Measurements from ENCODE around the gene ECI1.

ECI1 gene, protein sequence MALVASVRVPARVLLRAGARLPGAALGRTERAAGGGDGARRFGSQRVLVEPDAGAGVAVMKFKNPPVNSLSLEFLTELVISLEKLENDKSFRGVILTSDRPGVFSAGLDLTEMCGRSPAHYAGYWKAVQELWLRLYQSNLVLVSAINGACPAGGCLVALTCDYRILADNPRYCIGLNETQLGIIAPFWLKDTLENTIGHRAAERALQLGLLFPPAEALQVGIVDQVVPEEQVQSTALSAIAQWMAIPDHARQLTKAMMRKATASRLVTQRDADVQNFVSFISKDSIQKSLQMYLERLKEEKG

DNA sequence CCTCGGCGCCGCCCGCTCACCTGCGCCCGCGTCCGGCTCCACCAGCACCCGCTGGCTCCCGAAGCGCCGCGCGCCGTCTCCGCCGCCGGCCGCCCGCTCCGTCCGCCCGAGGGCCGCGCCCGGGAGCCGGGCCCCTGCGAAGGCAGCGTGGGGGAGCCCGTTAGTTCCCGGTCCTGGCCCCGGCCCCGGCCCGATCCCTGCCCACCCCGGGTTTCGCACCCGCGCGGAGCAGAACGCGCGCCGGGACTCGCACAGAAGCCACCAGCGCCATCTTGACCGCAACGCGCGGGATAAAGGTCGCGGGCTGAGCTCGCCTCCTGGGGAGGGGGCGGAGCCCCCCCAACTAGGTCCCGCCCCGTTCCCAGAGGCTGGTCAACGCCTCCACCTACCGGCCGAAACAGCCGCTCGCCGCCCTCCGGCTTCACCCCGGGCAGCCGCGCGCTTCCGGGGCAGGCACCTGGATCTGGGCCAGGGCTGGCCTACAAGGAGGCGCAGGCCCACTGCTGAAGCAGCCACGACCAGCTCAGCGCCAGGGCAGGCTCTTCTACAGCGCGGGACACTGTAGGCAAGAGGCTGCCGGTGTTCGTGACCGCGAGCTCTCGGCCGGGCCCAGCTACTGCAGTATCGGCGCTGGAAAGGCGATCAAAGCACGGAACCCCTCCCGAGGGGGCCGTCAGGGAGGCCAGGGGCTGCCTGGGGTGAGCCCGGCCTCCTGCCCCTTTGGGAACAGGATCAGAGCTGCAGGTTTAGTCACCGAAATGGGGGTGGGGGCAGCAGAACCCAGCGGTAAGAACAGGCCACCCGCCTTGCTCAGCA, at the start of gene ECI1:
TSS of gene ECI1 (minus strand) at position 292 of the 816 bp plus-strand sequence. CDS start at position 271, 21 bp downstream.
- DNase-seq: peak; percentile 84 to 96

DNA sequence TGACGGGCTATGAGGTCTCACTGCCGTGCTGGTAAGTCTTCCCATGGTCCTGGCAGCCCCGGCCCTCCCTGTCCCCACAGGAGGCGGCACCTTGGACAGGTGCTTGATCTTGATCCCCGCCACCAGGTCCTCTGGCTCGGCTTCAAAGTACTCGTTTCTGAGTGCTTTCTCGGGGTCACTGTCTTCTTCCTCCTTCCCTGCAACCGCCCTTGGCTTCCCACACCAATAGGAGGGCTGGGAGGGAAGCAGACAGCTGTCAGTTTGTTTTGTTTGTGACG, 48.5 kb upstream of the ECI1 start:
- DNase-seq: no peak

GRCh38 chr16:2299121-2299914, 47.9 kb upstream of the ECI1 start:
- DNase-seq: no peak

DNA sequence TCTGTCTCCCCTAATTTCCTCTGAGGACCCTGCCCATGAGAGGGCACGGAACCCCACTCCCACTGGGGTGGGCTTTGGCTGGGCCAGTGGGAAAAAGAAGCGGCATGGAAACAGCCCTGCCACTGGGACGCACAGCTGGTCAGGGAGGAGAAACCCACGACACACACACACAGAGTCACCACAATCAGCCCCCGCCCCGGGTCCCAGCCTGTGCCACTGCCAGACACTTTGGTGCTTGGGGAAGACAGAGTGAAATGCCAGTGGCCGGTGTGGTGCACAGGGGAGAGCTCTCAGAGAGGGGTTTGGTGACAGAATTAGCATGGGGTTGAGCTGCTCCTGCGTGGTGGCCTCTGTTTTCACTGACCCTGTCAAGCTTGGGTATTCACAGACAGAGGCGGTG, 47.2 kb upstream of the ECI1 start:
- no peak for DNase-seq

DNA sequence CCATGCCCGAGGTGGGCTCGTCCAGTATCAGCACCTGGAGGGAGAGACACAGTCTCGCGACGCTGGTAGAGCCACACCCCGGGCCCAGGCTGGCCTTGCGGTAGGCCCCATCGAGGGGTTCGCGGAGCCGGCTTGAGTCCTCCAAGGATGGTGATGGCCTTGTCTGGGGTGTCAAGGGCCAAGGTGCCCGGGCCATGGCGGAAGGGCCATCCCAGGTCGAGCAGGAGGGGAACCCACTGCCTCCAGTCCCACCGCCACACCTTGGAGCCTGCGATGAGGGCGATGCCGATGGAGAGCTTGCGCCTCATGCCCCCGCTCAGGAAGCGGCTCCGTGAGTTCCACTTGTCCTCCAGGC, 46.1 kb upstream of the ECI1 start:
- DNase-seq: no peak

DNA sequence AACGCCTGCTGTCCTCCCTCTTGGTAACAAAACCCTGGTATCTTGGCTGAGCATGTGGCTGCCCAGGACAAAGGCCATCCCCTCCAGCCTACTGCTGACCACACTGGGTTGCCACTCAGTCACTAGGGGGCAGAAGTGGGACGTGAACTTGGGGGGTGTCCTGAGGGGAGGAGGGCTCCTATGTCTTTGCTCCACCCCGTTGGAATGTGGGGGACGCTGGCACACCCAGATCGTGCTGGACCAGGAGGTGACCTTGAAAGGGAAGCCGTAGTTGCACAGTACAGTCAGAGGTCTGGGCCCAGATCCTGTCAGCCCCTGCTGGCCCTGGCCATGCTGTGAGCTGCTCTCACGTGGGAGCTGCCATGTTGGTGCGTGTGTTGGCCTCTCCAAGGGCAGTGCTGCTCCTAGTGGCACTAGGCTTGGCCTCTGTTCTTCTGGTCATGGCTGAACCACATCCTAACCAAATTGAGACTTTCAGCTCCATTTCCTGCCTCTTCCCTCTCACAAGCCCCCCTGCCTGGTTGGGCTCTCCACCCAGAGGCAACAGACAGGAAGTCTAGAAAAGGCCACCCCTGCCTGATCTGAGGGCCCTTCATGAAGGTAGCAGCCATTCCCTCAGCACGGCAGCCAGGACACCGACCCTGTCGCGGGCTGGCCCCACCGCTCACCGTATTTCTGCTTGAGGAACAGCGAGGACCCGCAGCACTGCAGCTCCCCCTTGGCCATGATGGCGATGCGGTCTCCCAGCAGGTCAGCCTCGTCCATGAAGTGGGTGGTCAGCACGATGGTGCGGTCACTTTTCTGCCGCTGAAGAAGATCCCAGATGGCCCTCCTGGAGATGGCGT, 45.5 kb upstream of the ECI1 start:
- peak; percentile 16 to 26 for DNase-seq

DNA sequence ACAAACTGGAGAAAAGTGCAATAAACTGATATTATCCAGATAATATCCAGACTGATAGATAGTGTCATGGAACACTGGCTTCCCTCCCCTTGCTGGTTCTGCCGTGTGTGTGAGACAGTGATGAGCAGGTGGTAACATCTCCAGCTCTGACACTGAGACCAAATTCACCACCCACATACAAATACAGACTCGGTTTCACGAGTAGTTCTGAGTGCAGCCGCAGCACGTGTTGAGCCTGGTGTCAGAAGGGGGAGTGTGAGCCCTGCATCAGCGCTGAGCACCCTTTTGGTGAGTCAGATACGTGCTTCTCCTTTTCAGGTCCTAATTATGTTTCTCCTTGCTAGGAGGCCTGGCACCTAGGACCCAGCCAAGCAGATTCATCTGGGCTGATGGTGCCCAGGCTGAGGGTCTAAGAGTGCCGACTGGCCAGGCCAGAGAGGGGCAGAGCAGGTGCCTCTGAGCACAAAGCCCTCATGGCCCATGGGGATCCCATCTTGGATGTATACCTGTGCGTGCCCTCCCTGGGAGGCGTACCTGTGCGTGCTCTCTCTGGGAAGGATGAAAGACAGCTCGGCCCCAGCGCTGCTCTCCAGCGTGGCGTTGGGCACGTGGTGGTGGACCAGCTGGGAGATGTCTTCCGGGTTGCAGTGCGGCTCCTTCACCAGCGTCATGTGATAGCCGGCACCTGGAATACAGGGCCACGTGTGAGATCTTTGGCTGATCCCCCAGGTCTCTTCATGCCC, 43.8 kb upstream of the ECI1 start:
- no peak for DNase-seq

DNA sequence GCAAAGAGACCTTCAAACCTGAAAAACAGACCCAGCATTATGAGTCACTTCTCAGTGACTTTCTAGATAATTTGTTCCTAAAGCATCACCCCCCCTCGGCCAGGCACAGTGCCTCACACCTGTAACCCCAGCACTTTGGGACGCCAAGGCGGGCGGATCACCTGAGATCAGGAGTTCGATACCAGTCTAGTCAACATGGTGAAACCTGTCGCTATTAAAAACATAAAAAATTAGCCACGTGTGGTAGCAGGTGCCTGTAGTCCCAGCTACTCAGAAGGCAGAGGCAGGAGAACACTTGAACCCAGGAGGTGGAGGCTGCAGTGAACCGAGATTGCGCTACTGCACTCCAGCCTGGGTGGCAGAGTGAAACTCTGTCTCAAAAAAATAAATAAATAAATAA, 40.8 kb upstream of the ECI1 start:
- DNase-seq: no peak

GRCh38 chr16:2289282-2289681, 37.9 kb upstream of the ECI1 start:
- no peak for DNase-seq

DNA sequence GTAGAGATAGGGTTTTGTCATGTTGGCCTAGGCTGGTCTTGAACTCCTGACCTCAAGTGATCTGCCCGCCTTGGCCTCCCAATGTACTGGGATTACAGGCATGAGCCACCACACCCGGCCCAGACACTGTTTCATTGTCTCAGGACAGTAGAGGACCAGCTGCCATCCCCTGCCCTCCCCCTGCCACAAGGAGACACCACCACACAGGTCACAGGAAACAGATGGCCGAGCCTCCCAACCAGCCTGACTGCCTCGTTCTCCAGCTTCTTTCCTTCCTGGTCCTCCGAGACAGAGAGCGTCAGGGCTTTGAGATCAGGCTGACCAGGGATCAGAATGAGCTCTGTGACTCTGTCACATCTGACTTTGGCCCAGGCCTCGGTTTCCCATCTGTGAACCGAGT, 37.3 kb upstream of the ECI1 start:
- peak; percentile 48 to 89 for DNase-seq

DNA sequence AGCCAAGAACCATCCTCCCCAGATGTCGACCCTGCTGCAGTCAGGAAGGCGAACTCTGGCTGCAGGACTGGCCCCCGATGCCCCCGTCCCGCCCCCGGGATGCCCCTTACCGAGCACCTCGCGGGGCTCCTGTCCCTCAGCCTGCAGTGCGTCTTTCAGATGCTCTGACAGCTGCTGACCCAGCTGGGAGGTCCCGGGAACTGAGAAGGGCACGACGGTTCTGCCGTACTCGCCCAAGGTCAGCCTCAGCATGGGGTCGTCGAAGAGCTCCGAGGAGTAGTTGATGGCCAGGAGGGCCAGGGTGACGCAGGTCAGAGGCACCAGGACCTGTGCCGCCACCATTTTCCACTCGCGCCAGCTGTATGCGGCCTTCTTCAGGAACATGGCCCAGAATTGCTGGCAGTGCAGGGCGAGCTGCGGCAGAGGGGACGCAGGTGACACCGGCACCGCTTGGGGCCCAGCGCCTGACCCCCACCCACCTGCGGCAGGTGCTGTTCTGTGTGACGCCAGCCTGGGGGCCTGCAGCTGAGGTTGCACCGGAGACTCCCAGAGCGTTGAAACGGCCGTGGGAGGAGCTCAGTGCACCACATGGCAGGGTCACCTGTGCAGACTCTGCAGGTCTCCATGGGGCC, 36.6 kb upstream of the ECI1 start:
- DNase-seq: no peak

GRCh38 chr16:2286550-2286949, 35.2 kb upstream of the ECI1 start:
- DNase-seq: no peak

GRCh38 chr16:2285731-2286191, 34.4 kb upstream of the ECI1 start:
- no peak for DNase-seq

- DNase-seq: no peak
Observed at GRCh38 chr16:2284797-2285576, 33.6 kb upstream of the ECI1 start.

DNA sequence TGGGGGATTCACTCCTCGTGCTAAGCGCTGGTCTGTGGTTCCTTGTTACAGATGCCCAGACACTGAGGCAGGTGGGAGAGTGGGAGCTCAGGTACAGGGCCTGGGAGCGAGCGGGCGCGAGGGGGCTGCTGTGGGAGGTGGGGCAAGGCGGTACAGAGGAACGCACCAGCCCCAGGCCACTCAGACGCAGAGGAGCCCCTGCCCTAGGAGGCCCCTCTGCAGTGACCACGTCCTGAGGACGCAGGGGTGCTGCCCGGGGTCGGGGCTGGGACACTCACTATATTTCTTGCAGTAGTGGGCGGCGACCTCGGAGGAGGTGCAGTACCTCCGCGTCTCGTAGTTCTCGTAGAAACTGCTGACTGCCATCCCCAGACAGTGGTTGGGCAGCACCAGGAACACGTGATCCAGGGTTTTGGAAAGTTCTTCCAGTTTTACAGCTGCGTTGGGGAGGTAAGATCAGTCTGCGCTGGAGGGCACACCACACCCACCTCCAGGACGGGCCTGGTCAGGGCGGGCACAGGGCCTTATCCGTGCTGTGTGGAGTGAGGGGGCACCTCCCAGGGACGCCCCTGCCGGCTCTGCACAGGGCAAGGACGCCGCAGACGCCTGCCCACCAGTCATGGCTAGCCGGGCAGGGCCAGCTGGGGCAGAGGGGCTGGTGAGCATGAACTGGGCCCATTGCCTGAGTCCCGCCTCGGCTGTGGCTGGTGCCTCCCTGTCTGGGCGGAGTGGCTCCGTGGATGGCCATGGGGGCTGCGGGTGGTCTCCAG, 32.8 kb upstream of the ECI1 start:
- DNase-seq: no peak

DNA sequence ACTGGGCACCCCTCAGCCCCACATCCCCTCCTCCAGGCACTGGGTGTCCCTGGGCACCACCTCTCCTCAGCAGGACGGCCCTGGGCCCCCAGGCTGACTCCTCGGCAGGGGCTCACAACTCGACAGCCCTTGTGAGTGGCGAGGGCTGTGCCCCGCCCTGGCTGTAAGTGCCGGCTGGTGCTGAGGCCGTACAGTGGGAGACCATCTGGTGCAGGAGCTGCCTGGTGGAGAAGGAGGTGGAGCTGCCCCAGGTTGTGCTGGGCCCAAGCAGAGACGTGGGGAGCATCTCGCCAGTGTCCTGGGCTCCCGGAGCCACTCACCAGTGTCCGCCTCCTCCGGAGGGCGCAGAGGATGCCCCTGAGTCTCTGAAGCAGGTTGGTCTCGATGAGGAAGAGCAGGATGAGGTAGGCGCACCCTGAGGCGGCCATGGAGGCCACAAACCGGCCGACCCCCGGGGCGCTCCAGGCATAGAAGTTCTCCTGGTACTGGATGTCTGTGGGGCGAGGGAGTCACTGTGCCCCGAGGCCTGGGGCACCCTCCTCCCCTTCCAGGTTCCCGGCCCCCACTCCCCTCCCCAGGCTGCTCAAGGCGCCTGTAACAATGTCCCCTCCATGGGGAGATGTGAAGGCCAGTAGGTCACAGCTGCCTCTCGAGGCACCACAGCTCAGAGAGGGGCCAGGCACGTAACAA, 31.6 kb upstream of the ECI1 start:
- peak; percentile 88 to 96 for DNase-seq

DNA sequence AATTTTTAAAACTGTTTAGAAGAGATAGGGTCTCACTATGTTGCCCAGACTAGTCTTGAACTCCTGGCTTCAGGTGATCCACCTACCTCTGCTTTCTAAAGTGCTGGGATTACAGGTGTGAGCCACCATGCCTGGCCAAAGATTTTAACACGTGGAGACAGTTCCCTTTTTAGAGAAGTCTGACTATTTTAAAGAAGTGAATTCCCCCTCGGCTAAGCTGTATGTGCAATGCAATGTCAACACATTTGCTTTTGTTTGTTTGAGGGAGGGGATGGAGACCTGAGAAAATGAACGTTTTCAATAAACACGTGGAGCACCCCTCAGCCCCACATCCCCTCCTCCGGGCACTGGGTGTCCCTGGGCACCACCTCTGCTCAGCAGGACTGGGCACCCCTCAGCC, 30.9 kb upstream of the ECI1 start:
- no peak for DNase-seq

DNA sequence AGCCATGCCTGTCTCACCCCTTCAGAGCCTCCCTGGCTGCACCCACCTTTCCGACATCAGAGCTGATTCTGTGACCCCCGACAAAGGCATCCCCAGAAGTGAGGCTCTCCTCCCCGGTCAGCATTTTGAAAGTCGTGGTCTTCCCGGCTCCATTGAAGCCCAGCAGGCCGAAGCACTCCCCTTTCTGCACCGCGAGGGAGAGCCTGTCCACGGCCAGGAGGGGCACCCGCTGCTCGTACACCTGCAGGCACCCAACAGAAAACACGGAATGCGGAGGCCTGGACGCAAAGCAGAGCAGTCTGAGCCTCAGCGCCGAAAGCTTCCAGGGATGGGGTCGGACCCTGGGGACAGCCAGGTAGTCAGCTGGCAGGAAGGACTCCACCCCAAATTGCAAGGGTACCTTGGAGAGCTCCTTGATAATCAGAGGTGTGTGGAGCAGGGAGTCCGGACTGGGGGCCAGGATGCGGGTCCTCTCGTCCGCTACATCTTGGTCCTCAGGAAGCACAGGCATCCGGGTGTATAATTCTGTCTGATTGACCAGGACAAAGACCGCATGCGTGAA, 29.7 kb upstream of the ECI1 start:
- no peak for DNase-seq

GRCh38 chr16:2280461-2280860, 29.1 kb upstream of the ECI1 start:
- DNase-seq: no peak

Measured in NCI-H524 (cell line).